NCI-H2171 treated with DMSO at 0.1 percent for 48 hours (cell line): ENCODE data around the gene SDHAF4.
"Not testable (repeated sequence)": the region's sequence is repeated elsewhere in the genome, so short reads cannot be mapped to it uniquely, and the experiment has no call there.

Experiments
- DNase-seq: peaks from one replicate; lab custom pipeline; 2025; lab: John Stamatoyannopoulos, UW

Gene SDHAF4

DNA sequence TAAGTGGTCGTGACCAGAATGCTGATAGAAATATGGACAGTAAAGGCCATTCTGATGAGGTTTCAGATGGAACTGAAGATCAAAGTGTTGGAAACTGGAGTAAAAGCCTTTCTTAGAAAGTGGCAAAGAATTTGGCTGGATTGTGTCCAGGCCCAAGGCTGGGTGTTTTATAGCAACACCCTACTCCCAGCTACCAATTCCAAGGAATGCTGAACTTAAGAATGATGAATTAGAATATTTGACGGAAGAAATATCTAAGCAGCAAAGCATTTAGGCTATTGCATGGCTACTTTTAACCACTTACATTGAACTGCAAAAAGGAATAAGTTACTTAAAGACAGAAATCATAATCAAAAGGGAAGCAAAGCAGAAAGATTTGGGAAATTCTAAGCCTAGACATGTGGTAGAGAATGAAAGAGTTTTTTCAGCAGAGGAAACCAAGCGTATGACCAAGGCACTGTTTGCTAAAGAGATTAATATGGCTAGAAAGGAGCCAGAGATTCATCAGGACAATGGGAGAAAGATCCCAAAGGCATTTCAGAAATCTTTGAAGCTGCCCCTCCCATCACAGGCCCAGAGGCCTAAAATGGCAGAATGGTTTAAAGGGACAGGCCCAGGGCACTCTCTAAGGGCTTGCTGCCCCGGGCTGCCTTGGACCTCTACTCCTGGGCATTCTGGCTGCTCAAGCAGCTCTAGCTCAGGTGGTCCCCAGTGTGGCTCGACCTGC, 25.8 kb downstream of the SDHAF4 start:
- no peak for DNase-seq

DNA sequence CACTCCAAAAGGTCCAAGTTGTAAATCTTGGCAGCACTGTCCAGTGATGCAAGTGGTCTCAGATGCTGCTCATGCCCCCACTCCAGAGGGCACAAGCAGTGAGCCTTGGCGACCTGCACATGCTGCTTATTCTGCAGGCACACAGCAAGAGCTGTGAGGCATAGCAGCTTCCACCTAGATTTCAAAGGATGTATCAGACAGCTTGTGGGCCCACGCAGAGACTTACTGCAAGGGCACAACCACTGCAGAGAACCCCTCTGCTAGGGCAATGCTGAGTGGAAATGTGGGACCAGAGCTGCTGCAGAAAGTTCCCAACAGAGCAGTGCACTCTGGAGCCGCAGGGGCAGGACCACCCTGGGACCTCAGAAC, 26.4 kb downstream of the SDHAF4 start:
- DNase-seq = no peak

DNA sequence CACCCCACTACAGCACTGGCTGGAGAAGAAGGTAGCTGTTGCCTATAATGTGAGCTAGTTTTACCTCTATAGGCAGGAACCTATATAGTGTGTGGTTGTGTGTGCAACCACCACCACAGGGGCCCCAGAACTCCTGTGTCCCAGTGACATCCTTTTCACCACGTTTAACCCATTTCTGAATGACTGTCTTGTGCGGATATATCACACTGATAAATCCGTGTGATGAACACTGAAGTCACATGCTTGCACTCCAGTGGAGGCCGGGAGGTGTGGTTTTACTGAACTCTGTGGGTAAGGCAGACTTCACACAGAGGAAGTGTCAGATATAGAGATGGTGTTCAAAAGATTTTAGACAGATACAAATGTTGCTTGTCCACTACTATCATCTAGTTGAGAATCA, 32.5 kb downstream of the SDHAF4 start:
- no peak for DNase-seq

- no peak for DNase-seq
Observed at GRCh38 chr6:70601014-70601413, 34.3 kb downstream of the SDHAF4 start.

DNA sequence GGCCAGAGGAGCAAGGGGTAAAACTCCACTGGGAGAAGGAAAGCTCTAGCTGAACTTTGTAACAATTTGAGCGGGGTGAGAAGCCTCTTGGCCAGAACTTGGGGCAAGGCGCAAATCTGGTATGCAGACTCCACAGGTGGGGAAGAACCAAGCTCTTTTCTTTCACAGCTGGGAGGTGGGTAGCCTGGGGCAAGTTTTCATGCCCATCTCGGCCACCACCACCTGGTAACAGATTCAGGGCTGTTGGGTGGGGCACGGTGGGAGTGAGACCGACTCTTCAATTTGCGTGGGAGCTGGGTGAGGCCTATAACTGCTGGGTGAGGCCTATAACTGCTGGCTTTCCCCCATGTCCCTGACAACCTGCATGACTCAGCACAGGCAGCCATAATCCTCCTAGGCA, 37.5 kb downstream of the SDHAF4 start:
- no peak for DNase-seq

DNA sequence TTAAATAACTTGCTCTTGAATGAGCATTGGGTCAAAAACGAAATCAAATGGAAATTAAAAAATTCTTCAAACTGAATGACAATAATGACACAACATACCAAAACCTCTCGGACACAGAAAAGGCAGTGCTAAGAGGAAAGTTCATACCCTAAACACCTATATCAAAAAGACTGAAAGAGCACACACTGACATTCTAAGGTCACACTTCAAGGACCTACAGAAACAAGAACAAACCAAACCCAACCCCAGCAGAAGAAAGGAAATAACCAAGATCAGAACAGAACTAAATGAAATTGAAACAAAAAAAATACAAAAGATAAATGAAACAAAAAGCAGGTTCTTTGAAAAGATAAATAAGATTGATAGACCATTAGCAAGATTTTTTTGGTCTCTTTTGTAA, 40.6 kb downstream of the SDHAF4 start:
- DNase-seq = not testable (repeated sequence)

GRCh38 chr6:70609181-70609580, 42.5 kb downstream of the SDHAF4 start:
- DNase-seq = not testable (repeated sequence)

GRCh38 chr6:70616728-70617260, 50.1 kb downstream of the SDHAF4 start:
- no peak for DNase-seq

GRCh38 chr6:70620746-70621145, 54.0 kb downstream of the SDHAF4 start:
- DNase-seq = no peak

DNA sequence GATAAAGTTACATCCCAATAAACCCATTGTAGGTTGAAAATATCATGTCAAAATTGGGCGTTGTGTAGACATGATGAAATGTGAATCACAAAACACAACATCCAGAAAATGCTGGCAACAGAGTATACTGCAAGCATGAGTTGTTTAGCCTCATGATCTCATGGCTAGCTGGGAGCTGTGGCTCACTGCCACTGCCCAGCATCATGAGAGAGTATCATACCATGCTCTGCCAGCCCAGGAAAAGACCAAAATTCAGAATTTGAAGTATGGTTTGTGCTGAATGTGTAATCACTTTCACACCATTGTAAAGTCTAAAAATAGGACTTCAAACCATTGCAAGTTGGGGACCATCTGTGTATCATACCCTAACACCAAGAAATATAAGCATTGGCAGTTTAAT, 55.7 kb downstream of the SDHAF4 start:
- no peak for DNase-seq

- DNase-seq = peak; percentile 28
Observed at GRCh38 chr6:70625436-70625835, 58.7 kb downstream of the SDHAF4 start.

GRCh38 chr6:70627500-70628254, 60.9 kb downstream of the SDHAF4 start:
- DNase-seq = no peak

- DNase-seq = no peak
Observed at GRCh38 chr6:70629929-70630328, 63.2 kb downstream of the SDHAF4 start.

- no peak for DNase-seq
Observed at GRCh38 chr6:70633870-70634269, 67.1 kb downstream of the SDHAF4 start.

DNA sequence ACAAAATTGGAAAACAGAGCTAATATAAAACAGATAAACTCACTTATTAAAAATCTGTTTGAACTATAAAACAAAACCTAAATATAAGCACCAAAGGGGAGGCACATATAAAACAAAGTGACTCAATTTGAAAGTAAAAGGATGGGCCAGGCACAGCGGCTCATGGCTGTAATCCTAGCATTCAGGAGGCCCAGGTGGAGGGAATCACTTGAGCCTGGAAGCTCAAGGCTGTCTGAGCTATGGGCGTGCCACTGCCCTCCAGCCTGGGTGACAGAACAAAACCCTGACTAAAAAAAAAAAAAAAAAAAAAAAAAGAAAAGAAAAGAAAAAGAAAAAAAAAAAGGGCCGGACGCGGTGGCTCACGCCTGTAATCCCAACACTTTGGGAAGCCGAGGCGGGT, 69.9 kb downstream of the SDHAF4 start:
- no peak for DNase-seq

DNA sequence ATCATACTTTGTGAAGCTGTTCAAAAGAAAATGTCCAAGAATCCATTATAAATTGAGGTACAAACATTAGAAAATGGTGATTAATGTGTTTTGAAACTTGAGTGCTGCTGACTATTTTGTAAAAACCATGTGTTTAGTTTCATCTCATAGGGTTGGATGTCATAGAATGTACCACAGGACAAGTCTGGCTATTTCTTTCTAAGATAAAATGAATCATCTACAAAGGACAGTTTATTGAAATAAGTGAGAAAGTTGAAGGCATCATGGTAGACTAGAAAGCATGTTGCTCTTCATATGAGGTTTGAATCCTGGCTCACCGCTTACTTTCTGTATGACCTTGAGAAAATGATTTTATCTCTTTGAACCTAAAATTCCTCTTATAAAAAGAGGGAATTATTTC, 71.7 kb downstream of the SDHAF4 start:
- DNase-seq = peak; percentile 7
